ENCODE results near the gene BCAM. TPM values are rescaled to one million over a fixed set of nuclear protein-coding genes. Genes with fewer than 3 reads are reported as not detected.

The BCAM gene
- total and polyA plus RNA-seq, 9 donors, result 81.6 to 235 (median 205) TPM

- no peaks in the 10 kb centered on the region for H3K9me3 ChIP-seq (replicated peaks; ENCODE audit: control insufficient read depth, low read depth, low read length)
- 92% methylated on average over 13 of the region's 15 CpGs for WGBS (ENCODE audit: insufficient coverage)
- H3K4me3 ChIP-seq (ENCODE audit: low read length), result no peak overlapping the region
- peaks cover 5% of the 10 kb centered on the region for H3K4me1 ChIP-seq (ENCODE audit: control insufficient read depth, insufficient read depth, low read length)
- DNase-seq, result no peak
- no peaks in the 10 kb centered on the region for H3K27me3 ChIP-seq (ENCODE audit: control insufficient read depth, insufficient read depth, low read length)
- H3K36me3 ChIP-seq (ENCODE audit: control insufficient read depth, insufficient read depth, low read length), result no peaks in the 10 kb centered on the region
- no peak overlapping the region for H3K27ac ChIP-seq (ENCODE audit: low read length)
Measured at GRCh38 chr19:44785993-44786392, 22.9 kb upstream of the BCAM start.

DNA sequence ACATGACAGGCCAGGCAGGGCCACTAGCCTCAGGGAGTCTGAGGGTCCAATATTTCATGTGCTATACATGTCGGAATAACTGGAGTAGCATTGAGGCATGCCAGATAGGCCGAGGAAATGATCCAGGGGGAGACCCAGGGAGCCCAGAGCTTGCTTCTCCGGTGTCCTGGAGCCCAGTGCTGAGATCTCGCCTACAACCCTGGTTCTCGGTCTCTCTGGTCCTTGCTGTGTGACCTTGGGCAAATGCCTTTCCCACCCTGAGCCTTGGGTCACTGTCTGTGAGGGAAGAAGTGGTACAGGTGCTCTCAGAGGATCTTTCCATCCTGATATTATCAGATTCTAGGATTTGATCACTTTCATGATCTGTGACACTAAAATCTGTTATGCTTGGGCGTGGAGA lies 19.9 kb upstream of the BCAM start:
- Histone ChIP-seq H3K36me3 (ENCODE audit: control insufficient read depth, insufficient read depth, low read length) (no peaks in the 10 kb centered on the region), H3K27me3 (ENCODE audit: control insufficient read depth, insufficient read depth, low read length) (no peaks in the 10 kb centered on the region), H3K27ac (ENCODE audit: low read length) (no peak overlapping the region), H3K9me3 (replicated peaks; ENCODE audit: control insufficient read depth, low read depth, low read length) (no peaks in the 10 kb centered on the region), H3K4me3 (ENCODE audit: low read length) (no peak overlapping the region), H3K4me1 (ENCODE audit: control insufficient read depth, insufficient read depth, low read length) (peaks cover 9% of the 10 kb centered on the region)
- WGBS (ENCODE audit: insufficient coverage), result 91% methylated on average over 6 of the region's 6 CpGs
- DNase-seq, result no peak

DNA sequence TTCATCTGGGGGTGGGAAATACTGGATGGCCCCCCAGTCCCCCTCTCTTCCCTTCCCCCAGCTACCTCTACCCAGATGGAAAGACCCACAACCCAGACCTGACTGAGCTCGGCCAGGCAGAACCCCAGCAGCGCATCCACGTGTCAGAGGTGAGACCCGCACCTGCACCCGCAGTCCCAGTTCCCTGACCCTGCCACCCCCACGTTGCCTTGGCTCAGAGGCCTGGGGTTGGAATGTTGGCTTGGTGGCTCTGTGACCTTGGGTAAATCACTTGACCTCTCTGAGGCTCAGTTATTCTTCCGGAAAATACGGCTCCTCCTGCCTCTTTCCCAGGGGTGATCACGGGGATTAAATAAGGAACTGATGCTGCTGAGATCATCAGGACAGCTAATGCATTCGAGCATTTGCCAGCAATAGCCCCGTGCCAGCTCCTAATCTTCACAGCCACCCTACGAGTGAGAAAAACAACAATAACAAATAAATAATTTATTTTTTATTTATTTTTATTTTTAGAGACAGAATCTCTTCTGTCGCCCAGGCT lies 18.9 kb upstream of the BCAM start:
- Histone ChIP-seq H3K27me3 (ENCODE audit: control insufficient read depth, insufficient read depth, low read length) (no peaks in the 10 kb centered on the region), H3K9me3 (replicated peaks; ENCODE audit: control insufficient read depth, low read depth, low read length) (no peaks in the 10 kb centered on the region), H3K4me3 (ENCODE audit: low read length) (no peak overlapping the region), H3K4me1 (ENCODE audit: control insufficient read depth, insufficient read depth, low read length) (peaks cover 5% of the 10 kb centered on the region), H3K36me3 (ENCODE audit: control insufficient read depth, insufficient read depth, low read length) (no peaks in the 10 kb centered on the region), H3K27ac (ENCODE audit: low read length) (no peak overlapping the region)
- no CpG with 5 or more reads among the region's 13 CpGs for WGBS (ENCODE audit: insufficient coverage)
- peak; percentile 56 for DNase-seq

- 81% methylated on average over 4 of the region's 9 CpGs for WGBS (ENCODE audit: insufficient coverage)
- Histone ChIP-seq H3K4me1 (ENCODE audit: control insufficient read depth, insufficient read depth, low read length) (peaks cover 11% of the 10 kb centered on the region), H3K9me3 (replicated peaks; ENCODE audit: control insufficient read depth, low read depth, low read length) (no peaks in the 10 kb centered on the region), H3K4me3 (ENCODE audit: low read length) (no peak overlapping the region), H3K27ac (ENCODE audit: low read length) (no peak overlapping the region), H3K36me3 (ENCODE audit: control insufficient read depth, insufficient read depth, low read length) (no peaks in the 10 kb centered on the region), H3K27me3 (ENCODE audit: control insufficient read depth, insufficient read depth, low read length) (no peaks in the 10 kb centered on the region)
- peak; percentile 71 for DNase-seq
Measured at GRCh38 chr19:44792281-44792680, 16.6 kb upstream of the BCAM start.

DNA sequence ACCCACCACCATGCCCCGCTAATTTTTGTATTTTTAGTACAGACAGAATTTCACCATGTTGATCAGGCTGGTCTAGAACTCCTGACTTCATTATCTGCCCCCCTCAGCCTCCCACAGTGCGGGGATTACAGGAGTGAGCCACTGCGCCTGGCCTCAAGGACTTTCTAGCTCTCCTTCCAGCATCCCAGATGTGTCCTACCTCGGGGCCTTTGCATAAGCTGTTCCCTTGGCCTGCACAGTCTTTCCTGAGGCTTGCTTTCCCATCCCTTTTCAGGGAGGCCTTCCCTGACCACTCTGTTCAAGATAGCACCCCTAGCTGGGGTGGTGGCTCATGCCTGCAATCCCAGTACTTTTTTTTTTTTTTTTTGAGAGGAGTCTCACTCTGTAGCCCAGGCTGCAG lies 14.3 kb upstream of the BCAM start:
- no peak overlapping the region for H3K27ac ChIP-seq (ENCODE audit: low read length)
- no peaks in the 10 kb centered on the region for H3K36me3 ChIP-seq (ENCODE audit: control insufficient read depth, insufficient read depth, low read length)
- no peaks in the 10 kb centered on the region for H3K9me3 ChIP-seq (replicated peaks; ENCODE audit: control insufficient read depth, low read depth, low read length)
- DNase-seq, result no peak
- no peak overlapping the region for H3K4me3 ChIP-seq (ENCODE audit: low read length)
- peaks cover 11% of the 10 kb centered on the region for H3K4me1 ChIP-seq (ENCODE audit: control insufficient read depth, insufficient read depth, low read length)
- no peaks in the 10 kb centered on the region for H3K27me3 ChIP-seq (ENCODE audit: control insufficient read depth, insufficient read depth, low read length)
- WGBS (ENCODE audit: insufficient coverage), result 94% methylated on average over 3 of the region's 4 CpGs

DNA sequence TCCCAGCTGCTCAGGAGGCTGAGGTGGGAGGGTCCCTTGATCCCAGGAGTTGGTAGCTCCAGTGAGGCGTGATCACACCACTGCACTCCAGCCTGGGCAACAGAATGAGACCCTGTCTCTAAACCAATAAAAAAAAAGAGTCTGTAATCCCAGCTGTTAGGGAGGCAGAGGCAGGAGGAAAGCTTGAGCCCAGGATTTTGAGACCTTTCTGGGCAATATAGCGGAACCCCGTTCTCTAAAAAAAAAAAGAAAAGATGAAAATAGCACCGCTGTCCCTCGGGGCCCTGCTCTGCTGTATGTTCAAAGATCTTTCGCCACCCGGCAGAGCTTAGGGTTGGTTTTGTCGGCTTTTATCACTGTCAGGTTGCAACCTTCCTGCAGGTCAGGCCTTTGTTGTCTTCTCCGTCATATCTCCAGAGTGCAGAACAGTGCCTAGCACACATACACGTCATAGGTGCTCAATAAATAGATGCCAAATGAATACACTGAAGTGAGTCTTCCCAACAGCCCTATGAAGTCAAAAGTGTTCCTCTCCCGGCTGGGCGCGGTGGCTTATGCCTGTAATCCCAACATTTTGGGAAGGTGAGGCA lies 13.4 kb upstream of the BCAM start:
- WGBS (ENCODE audit: insufficient coverage), result 90% methylated on average over 12 of the region's 13 CpGs
- peaks cover 15% of the 10 kb centered on the region for H3K4me1 ChIP-seq (ENCODE audit: control insufficient read depth, insufficient read depth, low read length)
- no peaks in the 10 kb centered on the region for H3K27me3 ChIP-seq (ENCODE audit: control insufficient read depth, insufficient read depth, low read length)
- DNase-seq, result no peak
- H3K27ac ChIP-seq (ENCODE audit: low read length), result no peak overlapping the region
- no peaks in the 10 kb centered on the region for H3K9me3 ChIP-seq (replicated peaks; ENCODE audit: control insufficient read depth, low read depth, low read length)
- H3K4me3 ChIP-seq (ENCODE audit: low read length), result no peak overlapping the region
- H3K36me3 ChIP-seq (ENCODE audit: control insufficient read depth, insufficient read depth, low read length), result no peaks in the 10 kb centered on the region

- 7% methylated on average over 5 of the region's 12 CpGs for WGBS (ENCODE audit: insufficient coverage)
Measured at GRCh38 chr19:44796701-44797115, 12.2 kb upstream of the BCAM start.

GRCh38 chr19:44799627-44800346 lies 9.1 kb upstream of the BCAM start:
- Histone ChIP-seq H3K4me1 (ENCODE audit: control insufficient read depth, insufficient read depth, low read length) (peaks cover 15% of the 10 kb centered on the region), H3K27ac (ENCODE audit: low read length) (no peak overlapping the region), H3K4me3 (ENCODE audit: low read length) (no peak overlapping the region), H3K9me3 (replicated peaks; ENCODE audit: control insufficient read depth, low read depth, low read length) (no peaks in the 10 kb centered on the region), H3K36me3 (ENCODE audit: control insufficient read depth, insufficient read depth, low read length) (no peaks in the 10 kb centered on the region), H3K27me3 (ENCODE audit: control insufficient read depth, insufficient read depth, low read length) (no peaks in the 10 kb centered on the region)
- no peak for DNase-seq
- 75% methylated on average over 6 of the region's 10 CpGs for WGBS (ENCODE audit: insufficient coverage)

More at GRCh38 chr19:44796701-44797115, 12.2 kb upstream of the BCAM start:
- H3K4me3 ChIP-seq (ENCODE audit: low read length), result no peak overlapping the region
- H3K9me3 ChIP-seq (replicated peaks; ENCODE audit: control insufficient read depth, low read depth, low read length), result no peaks in the 10 kb centered on the region
- no peaks in the 10 kb centered on the region for H3K36me3 ChIP-seq (ENCODE audit: control insufficient read depth, insufficient read depth, low read length)
- no peaks in the 10 kb centered on the region for H3K27me3 ChIP-seq (ENCODE audit: control insufficient read depth, insufficient read depth, low read length)
- peak overlapping the region; percentile 77 for H3K27ac ChIP-seq (ENCODE audit: low read length)
- peaks cover 15% of the 10 kb centered on the region for H3K4me1 ChIP-seq (ENCODE audit: control insufficient read depth, insufficient read depth, low read length)
- DNase-seq, result peak; percentile 63

DNA sequence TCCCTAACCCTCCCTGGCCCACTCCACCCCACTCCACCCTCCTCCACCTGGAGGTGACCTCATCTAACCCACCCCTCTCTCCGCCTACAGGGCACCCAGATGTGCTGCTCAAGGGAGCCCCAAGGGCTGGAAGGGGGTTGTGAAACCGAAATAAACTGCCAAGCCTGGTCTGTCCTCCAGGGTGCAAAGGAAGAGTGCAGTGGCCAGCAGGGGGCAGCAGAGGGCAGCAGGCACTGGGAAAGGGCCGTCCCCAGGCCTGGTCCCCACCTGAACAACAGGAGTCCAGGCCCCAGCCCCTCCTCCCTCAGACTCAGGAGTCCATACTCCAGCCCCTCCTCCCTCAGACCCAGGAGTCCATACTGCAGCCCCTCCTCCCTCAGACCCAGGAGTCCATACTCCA lies 8.4 kb upstream of the BCAM start:
- Histone ChIP-seq H3K4me3 (ENCODE audit: low read length) (no peak overlapping the region), H3K27ac (ENCODE audit: low read length) (no peak overlapping the region), H3K36me3 (ENCODE audit: control insufficient read depth, insufficient read depth, low read length) (no peaks in the 10 kb centered on the region), H3K27me3 (ENCODE audit: control insufficient read depth, insufficient read depth, low read length) (no peaks in the 10 kb centered on the region), H3K9me3 (replicated peaks; ENCODE audit: control insufficient read depth, low read depth, low read length) (no peaks in the 10 kb centered on the region), H3K4me1 (ENCODE audit: control insufficient read depth, insufficient read depth, low read length) (peaks cover 15% of the 10 kb centered on the region)
- DNase-seq, result peak; percentile 81
- WGBS (ENCODE audit: insufficient coverage), result no CpG with 5 or more reads among the region's 3 CpGs

DNA sequence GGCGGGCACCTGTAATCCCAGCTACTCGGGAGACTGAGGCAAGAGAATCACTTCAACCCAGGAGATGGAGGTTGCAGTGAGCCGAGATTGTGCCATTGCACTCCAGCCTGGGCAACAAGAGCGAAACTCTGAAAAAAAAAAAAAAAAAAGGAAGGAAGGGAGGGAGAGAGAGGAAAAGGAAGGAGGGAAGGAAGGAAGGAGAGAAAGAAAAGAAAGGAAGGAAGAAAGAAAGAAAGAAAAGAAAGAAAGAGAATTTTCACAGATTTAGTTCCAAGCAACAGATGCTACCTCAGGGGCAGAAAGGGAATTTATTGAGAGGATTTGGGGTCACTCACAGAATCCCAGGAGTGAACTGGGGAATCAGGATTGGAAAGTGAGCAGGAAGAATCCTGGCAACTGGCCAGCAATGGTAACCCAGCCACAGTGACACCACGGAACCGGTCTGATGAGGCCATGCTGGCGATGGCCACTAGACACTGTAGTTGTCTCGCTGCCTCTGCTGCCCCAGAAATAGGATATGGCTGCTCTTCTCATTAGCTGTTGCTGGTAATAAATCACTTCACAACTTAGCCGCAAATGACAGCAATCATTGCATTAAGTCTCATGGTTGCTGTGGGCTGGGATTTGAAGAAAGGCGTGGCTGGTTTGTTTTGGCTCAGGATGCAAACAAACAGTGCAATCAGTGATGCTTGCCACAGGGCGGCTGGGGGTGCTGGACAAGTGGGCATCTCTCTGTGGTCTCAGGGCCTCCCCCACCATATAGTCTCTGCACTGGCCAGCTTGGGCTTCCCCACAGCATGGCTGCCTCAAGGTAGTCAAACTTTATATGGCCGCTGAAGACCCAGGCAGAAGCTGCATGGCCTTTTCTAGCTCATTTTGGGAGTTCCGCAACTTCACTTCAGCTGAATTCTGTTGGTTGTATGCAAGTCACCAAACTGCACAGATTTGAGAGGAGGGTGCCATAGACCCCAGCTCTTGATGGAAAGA lies 5.2 kb upstream of the BCAM start:
- Histone ChIP-seq H3K27ac (ENCODE audit: low read length) (no peak overlapping the region), H3K27me3 (ENCODE audit: control insufficient read depth, insufficient read depth, low read length) (no peaks in the 10 kb centered on the region), H3K4me1 (ENCODE audit: control insufficient read depth, insufficient read depth, low read length) (peaks cover 24% of the 10 kb centered on the region), H3K36me3 (ENCODE audit: control insufficient read depth, insufficient read depth, low read length) (no peaks in the 10 kb centered on the region), H3K4me3 (ENCODE audit: low read length) (no peak overlapping the region), H3K9me3 (replicated peaks; ENCODE audit: control insufficient read depth, low read depth, low read length) (no peaks in the 10 kb centered on the region)
- 75% methylated on average over 8 of the region's 13 CpGs for WGBS (ENCODE audit: insufficient coverage)
- no peak for DNase-seq

All from muscle of leg (tissue), 11 donors.